Subcutaneous adipose tissue (tissue), 4 donors: ENCODE data around the gene CDH5. TPM values are rescaled to one million over a fixed set of nuclear protein-coding genes. Genes with fewer than 3 reads are reported as not detected.

Experiments
- CTCF ChIP-seq: fragments of 450-650 bp; IDR thresholded peaks from one replicate; pipeline ENCODE4 v1.5.1; 2016; ENCODE audit warnings: low read depth, mild to moderate bottlenecking, control low read depth, antibody characterized with exemption, moderate library complexity
- total RNA-seq, 4 donors: library from RNA; depleted of rRNA; stranded (reverse); fragments of >200 nt; gene quantifications; one replicate each; pipeline ENCODE4 v1.1.0, GENCODE V29; 2016

The CDH5 gene
- total RNA-seq, 4 donors from 2014 or later: 28.7 to 155 (median 43.2) TPM

DNA sequence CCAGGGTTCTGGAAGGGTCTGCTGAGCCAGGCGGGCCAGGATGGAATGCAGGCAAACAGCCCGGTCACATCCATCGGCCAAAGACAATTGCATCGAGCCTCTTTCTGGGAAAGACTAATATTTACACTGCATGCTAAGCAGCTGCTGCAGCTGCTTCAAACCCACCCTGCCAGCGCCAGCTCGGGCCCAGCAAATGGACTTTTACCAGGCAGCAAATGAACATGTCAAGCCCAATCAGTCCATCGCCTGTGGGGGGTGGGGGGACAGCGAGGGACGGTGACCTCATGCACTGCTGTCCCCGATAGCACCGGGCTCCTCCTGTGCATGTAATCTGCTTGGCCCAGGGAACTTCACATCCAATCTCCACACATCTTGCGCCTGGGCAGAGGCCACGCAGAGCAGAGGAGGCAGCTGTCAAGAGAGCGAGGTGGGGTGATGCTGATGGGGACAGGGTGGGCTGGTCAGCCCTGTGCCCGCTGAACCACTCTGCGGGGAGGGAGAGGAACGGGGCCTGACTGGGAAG, 39.4 kb upstream of the CDH5 start:
- TF ChIP-seq CTCF: no peak

DNA sequence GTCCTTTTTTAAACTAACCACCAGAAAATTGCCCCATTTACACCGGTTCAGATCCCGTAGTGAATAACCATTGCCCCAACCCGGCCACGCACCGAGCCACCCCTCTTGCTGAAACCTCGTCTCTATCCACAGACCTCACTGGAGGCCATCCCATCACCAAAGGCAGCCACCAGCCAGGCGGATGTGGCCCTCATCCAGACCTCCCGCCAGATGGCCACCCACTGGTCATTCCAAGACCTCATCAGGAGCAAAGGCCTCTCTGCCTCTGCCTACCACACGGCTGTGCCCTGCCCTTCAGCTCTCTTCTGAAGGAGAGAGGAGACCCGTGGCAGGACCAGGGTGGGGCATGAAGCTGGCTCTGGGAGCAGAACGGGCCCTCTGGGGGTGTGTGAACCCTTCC, 38.2 kb upstream of the CDH5 start:
- no peak for TF ChIP-seq CTCF

GRCh38 chr16:66332634-66333610, 33.6 kb upstream of the CDH5 start:
- TF ChIP-seq CTCF: no peak

DNA sequence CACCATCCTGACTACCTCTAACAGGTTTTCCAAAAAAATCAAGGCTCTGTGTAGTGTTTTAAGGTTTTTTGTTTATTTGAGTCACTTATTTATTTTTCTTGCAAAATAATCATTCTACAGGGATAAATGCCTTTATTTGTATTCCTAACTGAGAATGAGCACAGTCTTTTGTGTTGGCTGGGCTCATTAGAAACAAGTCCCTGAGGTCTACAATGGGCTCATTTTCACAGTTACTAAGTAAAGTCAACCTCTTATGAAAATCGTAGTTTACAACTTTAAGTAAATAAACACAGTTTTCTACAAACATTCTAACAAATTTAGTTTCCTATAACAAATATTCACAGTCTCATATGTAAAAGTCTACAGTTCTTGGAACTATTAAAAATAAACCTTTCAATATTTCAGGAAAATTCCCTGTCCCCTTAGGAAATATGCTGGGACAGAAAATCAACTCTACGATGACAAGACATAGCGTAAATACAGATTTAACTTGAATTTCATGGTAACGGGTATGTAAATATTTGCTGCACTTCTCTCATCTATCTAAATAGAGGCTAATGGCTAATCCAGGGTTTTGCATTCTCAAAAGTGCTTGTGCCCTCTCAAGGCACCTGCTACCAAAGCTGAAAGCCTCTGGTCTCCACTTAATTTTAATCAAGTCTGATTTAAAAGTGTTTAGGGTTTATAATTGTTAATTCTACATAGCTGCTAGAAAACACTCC, 31.5 kb upstream of the CDH5 start:
- TF ChIP-seq CTCF: no peak

GRCh38 chr16:66335704-66336329, 30.7 kb upstream of the CDH5 start:
- no peak for TF ChIP-seq CTCF

GRCh38 chr16:66337463-66338188, 28.9 kb upstream of the CDH5 start:
- no peak for TF ChIP-seq CTCF
